ENCODE results near the gene SDHA. TPM values are rescaled to one million over a fixed set of nuclear protein-coding genes. Genes with fewer than 3 reads are reported as not detected.

SDHA gene
- total and polyA plus RNA-seq, 7 experiments from 2014 or later: 120 to 205 (median 160) TPM

DNA sequence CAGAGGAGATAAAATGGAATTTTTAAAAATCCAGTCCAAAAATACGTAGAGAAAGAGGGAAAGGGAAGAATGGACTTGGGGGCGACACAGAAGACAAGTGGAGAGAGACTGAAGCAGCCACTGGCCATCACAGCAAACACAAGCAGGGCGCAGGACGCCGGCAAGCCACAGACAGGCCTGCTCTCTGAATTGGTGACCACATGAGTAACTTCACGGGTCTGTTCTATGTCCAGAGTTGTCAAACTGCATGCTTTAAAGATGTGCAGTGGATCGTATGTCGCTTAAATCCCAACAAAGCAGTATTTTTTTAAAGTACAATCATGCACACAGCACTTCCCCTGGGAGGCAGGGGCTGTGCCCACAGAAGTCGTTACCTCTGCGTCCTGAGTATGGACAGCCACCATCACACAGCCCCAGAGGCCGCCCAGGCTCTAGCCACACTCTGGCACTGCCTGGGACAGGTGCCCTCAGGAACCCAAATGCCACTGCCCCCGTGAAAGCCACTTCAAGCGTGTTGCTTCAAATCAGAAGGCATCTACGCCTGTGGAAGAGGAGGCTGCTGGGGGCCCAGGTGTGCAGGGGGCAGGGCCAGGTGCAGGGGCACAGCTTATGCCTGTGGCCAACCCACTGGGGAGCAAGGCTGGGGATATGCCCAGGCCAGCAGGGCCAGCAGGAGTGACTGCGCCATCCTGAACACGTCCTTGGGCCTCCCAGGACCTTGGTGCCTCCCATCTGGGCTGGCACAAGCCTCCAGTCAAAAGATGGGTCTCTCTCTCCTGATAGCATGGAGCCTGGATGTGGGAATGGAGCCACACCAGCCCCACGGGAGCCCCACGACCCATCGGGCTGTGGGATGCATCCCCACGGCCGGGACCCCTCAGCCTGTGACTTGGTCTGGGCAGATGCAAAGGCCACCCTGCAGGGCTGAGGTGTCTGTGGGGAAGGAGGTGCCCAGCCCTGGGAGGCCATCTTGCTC is 32.7 kb upstream of the SDHA start:
- no peaks in the 10 kb centered on the region for H3K36me3 Mint-ChIP-seq
- POLR2A ChIA-PET: no interaction called here
- CTCF ChIA-PET: no interaction called here

DNA sequence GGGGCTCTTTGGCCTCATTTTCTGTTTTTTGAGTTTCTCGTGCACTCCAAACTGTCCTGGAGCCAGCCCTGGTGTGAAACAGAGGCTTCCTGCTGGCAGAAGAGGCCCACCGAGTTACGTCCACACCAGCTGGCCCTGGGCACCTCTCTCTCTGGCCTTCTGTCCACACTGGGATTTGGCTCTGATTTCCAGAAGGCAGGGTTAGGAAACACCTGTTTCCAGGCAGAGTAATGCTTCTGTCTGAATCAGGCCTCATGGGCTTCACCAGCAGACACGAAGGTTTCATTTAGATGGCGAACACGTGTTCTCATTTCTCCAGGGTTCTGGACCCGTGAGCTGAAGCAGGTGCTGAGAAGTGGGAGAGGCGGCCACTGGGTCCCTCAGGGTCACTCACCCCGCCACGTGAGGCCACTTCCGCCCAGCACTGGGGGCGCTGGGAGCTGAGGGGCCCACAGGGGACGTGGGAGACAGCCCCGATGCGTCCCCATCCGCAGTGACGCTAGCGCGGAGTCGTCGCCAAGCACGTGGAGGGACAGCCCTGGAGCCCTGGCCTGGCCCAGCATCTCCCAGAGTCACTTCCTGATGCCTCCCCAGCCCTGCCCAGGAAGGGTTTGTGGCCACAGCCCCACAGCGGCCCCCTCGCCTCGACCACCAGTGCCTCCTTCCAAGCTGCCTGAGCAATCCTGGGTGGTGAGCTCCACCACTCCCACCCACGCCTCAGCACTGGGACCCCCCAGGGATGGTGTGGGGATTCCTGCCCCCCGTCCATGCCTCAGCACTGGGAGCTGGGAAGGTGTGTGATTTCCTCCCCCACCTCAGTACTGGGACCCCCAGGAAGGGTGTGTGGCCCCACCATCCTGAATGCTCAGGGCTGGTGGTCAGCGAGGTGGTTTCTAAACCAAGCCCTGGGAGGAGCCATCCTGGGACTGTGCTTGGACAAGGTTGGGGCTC is 31.8 kb upstream of the SDHA start:
- intact Hi-C loops (cut with micrococcal nuclease): no loop called here

More for the DNA sequence above, 32.7 kb upstream of the SDHA start:
- H3K27me3 Mint-ChIP-seq: peaks cover 0 to 13% (median 3%) of the 10 kb centered on the region in 5 donors
- H3K27ac Mint-ChIP-seq: peak overlapping the region in 1 of 9 donors; percentile 19
- ATAC-seq: no peak
- H3K4me3 ChIP-seq (ENCODE audit: low read length): no peak overlapping the region
- no peaks in the 10 kb centered on the region for H3K27me3 ChIP-seq (ENCODE audit: control insufficient read depth in 2 of 2, insufficient read depth in 2 of 2, low read length in 2 of 2)
- no peaks in the 10 kb centered on the region for H3K9me3 ChIP-seq (ENCODE audit: control insufficient read depth in 2 of 3, low read length in 3 of 3)
- no peak overlapping the region for H3K4me3 Mint-ChIP-seq
- H3K4me1 Mint-ChIP-seq: peaks cover 5 to 11% (median 8%) of the 10 kb centered on the region in 7 donors
- H3K9me3 Mint-ChIP-seq: peaks cover 0 to 2% (median 0%) of the 10 kb centered on the region in 11 donors
- peaks cover 0 to 6% of the 10 kb centered on the region in 2 donors for H3K4me1 ChIP-seq (ENCODE audit: control insufficient read depth in 2 of 2, insufficient read depth in 2 of 2, low read length in 2 of 2)
- H3K27ac ChIP-seq (ENCODE audit: low read depth, low read length): no peak overlapping the region
- DNase-seq: no peak
- intact Hi-C loops (cut with micrococcal nuclease): no loop called here
- H3K36me3 ChIP-seq (ENCODE audit: control insufficient read depth in 2 of 3, insufficient read depth in 3 of 3, low read length in 3 of 3): no peaks in the 10 kb centered on the region

DNA sequence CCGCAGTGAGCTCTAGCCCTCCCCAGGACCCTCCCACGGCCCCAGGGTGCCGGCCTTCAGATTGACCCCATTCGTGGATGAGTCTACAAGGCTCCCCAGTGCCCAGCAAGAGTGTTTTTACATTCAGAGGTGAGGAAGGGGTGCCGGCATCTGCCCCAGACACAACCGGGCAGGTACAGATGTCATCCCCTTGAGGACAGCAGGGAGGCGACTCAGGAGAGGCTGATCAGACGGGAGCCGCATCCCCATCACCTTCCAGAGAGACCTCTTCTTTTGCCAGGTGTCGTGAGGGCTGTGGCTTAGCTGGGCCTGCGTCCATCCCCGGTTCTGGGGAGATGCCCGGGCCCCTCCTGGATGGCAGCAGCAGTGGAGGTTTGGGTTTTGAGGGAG is 31.1 kb upstream of the SDHA start:
- Histone ChIP-seq H3K27me3 (ENCODE audit: control insufficient read depth in 2 of 2, insufficient read depth in 2 of 2, low read length in 2 of 2) (no peaks in the 10 kb centered on the region), H3K27ac (ENCODE audit: low read depth, low read length) (no peak overlapping the region), H3K36me3 (ENCODE audit: control insufficient read depth in 2 of 3, insufficient read depth in 3 of 3, low read length in 3 of 3) (no peaks in the 10 kb centered on the region), H3K4me3 (ENCODE audit: low read length) (no peak overlapping the region), H3K4me1 (ENCODE audit: control insufficient read depth in 2 of 2, insufficient read depth in 2 of 2, low read length in 2 of 2) (peaks cover 0 to 6% of the 10 kb centered on the region in 2 donors), H3K9me3 (ENCODE audit: control insufficient read depth in 2 of 3, low read length in 3 of 3) (no peaks in the 10 kb centered on the region)
- H3K27ac Mint-ChIP-seq: no peak overlapping the region
- ChIA-PET CTCF (no interaction called here), POLR2A (no interaction called here)
- H3K9me3 Mint-ChIP-seq: peaks cover 0 to 2% (median 0%) of the 10 kb centered on the region in 11 donors
- intact Hi-C loops (cut with micrococcal nuclease): no loop called here
- H3K36me3 Mint-ChIP-seq: no peaks in the 10 kb centered on the region
- no peak overlapping the region for H3K4me3 Mint-ChIP-seq
- peaks cover 0 to 9% (median 5%) of the 10 kb centered on the region in 5 donors for H3K27me3 Mint-ChIP-seq
- DNase-seq: no peak
- H3K4me1 Mint-ChIP-seq: peaks cover 5 to 12% (median 11%) of the 10 kb centered on the region in 7 donors
- no peak for ATAC-seq

More for the DNA sequence above, 31.8 kb upstream of the SDHA start:
- ChIA-PET CTCF (no interaction called here), POLR2A (interaction anchor here (0.6 kb wide), 1 partner anchor 1141 kb away, joined by 4 read pairs; no protein-coding TSS in a partner anchor)
- peaks cover 0 to 9% (median 5%) of the 10 kb centered on the region in 5 donors for H3K27me3 Mint-ChIP-seq
- H3K9me3 Mint-ChIP-seq: peaks cover 0 to 2% (median 0%) of the 10 kb centered on the region in 11 donors
- Histone ChIP-seq H3K9me3 (ENCODE audit: control insufficient read depth in 2 of 3, low read length in 3 of 3) (no peaks in the 10 kb centered on the region), H3K27ac (ENCODE audit: low read depth, low read length) (no peak overlapping the region), H3K4me1 (ENCODE audit: control insufficient read depth in 2 of 2, insufficient read depth in 2 of 2, low read length in 2 of 2) (peaks cover 0 to 6% of the 10 kb centered on the region in 2 donors), H3K27me3 (ENCODE audit: control insufficient read depth in 2 of 2, insufficient read depth in 2 of 2, low read length in 2 of 2) (no peaks in the 10 kb centered on the region), H3K36me3 (ENCODE audit: control insufficient read depth in 2 of 3, insufficient read depth in 3 of 3, low read length in 3 of 3) (no peaks in the 10 kb centered on the region), H3K4me3 (ENCODE audit: low read length) (no peak overlapping the region)
- ATAC-seq (no peak), DNase-seq (no peak)
- H3K4me3 Mint-ChIP-seq: no peak overlapping the region
- H3K4me1 Mint-ChIP-seq: peaks cover 5 to 12% (median 11%) of the 10 kb centered on the region in 7 donors
- no peak overlapping the region for H3K27ac Mint-ChIP-seq
- H3K36me3 Mint-ChIP-seq: no peaks in the 10 kb centered on the region

DNA sequence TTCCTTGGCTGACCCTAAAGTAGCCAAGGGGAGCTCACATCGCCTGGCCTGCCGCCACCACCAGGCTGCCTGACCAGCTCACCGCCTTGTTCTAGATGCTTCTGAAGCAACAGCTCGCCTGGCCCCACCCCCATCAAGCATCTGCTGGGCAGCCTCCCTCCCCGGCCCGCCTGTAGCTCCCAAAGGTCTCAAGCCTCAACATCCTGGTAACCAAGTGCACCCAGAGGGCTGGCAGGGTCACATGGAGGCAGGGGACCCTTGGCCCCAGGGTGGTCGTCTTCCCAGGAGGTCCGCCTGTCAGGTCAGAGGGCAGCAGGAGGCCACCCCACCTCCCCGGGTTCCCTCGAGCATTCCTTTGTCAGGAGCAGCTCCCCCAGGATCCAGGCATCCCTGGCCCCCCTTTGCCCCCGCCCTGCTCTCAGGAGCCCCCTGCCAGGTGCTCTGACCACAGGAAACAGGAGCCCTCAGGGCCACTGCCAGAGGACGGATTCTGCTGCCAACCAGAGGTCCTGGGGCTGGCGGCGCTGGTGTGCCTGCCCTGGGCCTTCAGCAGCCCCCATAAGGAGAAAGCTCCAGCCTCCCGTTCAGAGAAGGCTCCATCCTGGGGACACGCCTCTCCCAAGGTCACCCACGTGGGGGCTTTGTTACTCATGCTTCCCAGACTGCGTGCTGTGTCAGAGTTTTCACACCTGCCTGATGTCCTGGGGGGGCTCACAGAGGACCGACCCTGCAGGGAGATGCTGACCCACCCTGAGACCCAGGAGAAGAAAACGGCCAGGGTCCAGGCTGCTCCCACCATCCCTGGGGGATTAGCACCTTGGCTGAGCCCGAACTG is 30.3 kb upstream of the SDHA start:
- Mint-ChIP-seq H3K36me3 (no peaks in the 10 kb centered on the region), H3K27me3 (peaks cover 0 to 5% (median 5%) of the 10 kb centered on the region in 5 donors), H3K9me3 (peaks cover 0 to 2% (median 0%) of the 10 kb centered on the region in 11 donors), H3K4me3 (peak overlapping the region in 3 of 10 donors; percentile 49 to 70 (median 49)), H3K27ac (peak overlapping the region in 1 of 9 donors; percentile 33), H3K4me1 (peaks cover 5 to 12% (median 11%) of the 10 kb centered on the region in 7 donors)
- ChIA-PET POLR2A (no interaction called here), CTCF (interaction anchor here (0.6 to 1.1 kb wide), 9 partner anchors 11 to 284 kb away, joined by 3 to 11 read pairs (median 4); partner anchors contain the start of genes CCDC127 and SDHA)
- Histone ChIP-seq H3K36me3 (ENCODE audit: control insufficient read depth in 2 of 3, insufficient read depth in 3 of 3, low read length in 3 of 3) (no peaks in the 10 kb centered on the region), H3K27me3 (ENCODE audit: control insufficient read depth in 2 of 2, insufficient read depth in 2 of 2, low read length in 2 of 2) (no peaks in the 10 kb centered on the region), H3K27ac (ENCODE audit: low read depth, low read length) (no peak overlapping the region), H3K9me3 (ENCODE audit: control insufficient read depth in 2 of 3, low read length in 3 of 3) (no peaks in the 10 kb centered on the region), H3K4me3 (ENCODE audit: low read length) (no peak overlapping the region), H3K4me1 (ENCODE audit: control insufficient read depth in 2 of 2, insufficient read depth in 2 of 2, low read length in 2 of 2) (peaks cover 0 to 6% of the 10 kb centered on the region in 2 donors)
- no peak for DNase-seq
- no peak for ATAC-seq
- intact Hi-C loops (cut with micrococcal nuclease): loop anchor here (1.0 kb wide), 3 partner anchors 30 to 243 kb away; partner anchors contain the start of genes CCDC127 (in 2 of the 2) and SDHA (in 2 of the 2)

DNA sequence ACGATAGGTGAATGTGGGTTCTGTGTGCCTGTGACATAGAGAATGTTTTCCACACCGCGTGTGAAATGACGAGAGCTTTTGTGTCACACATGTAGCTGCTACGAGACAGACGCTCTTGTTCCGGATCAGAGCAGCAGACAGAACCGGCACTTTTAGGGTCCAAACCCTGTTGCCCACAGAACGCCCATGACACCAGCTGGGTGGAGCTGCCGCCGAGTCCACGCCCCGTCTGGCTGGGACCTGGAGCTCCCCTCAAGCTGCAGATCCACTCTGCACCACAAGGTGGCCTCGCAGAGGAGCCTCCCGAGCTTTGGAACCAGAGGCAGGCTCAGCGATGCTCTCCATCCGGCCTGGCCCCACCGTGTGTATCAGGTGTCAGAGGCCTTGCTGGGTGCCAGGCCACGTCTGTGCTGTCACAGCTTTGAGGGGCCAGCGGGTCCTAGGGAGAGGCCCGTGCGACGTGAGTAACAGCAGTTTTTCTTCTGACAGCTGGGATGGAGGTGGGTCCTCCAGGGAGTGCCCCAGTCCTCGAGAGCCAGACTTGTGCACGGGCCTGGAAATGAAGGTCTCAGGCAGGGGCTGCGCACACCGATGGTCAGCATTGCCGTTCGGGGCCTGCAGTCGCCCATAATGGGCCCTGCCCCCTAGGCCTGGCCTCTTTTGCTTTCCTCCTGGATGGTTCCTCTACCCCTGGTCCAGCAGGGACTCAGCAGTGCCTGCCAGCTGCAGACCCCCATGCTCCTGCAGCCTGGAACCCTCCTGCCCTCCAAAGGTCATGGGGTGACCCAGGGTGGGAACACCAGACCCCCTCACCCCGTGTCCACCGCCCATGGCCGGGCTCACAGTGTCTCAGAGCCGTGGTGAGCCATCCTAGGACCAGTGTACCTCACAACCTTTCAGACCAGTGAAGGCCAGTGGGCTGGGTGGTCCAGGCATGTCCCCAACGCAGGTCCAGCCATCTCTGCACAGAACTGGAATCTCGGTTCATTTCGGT is 29.3 kb upstream of the SDHA start:
- intact Hi-C loops (cut with micrococcal nuclease): loop anchor here (1.0 kb wide), 3 partner anchors 30 to 243 kb away; partner anchors contain the start of genes CCDC127 (in 2 of the 2) and SDHA (in 2 of the 2)
- Histone ChIP-seq H3K4me1 (ENCODE audit: control insufficient read depth in 2 of 2, insufficient read depth in 2 of 2, low read length in 2 of 2) (peaks cover 0 to 6% of the 10 kb centered on the region in 2 donors), H3K36me3 (ENCODE audit: control insufficient read depth in 2 of 3, insufficient read depth in 3 of 3, low read length in 3 of 3) (no peaks in the 10 kb centered on the region), H3K4me3 (ENCODE audit: low read length) (no peak overlapping the region), H3K27me3 (ENCODE audit: control insufficient read depth in 2 of 2, insufficient read depth in 2 of 2, low read length in 2 of 2) (no peaks in the 10 kb centered on the region), H3K27ac (ENCODE audit: low read depth, low read length) (no peak overlapping the region), H3K9me3 (ENCODE audit: control insufficient read depth in 2 of 3, low read length in 3 of 3) (no peaks in the 10 kb centered on the region)
- peaks cover 0 to 5% (median 5%) of the 10 kb centered on the region in 5 donors for H3K27me3 Mint-ChIP-seq
- peak overlapping the region; percentile 20 to 70 (median 49) for H3K4me3 Mint-ChIP-seq
- no peaks in the 10 kb centered on the region for H3K36me3 Mint-ChIP-seq
- DNase-seq (peak; percentile 71 to 87 (median 86)), ATAC-seq (peak; percentile 97)
- peak overlapping the region in 3 of 9 donors; percentile 33 to 85 (median 52) for H3K27ac Mint-ChIP-seq
- ChIA-PET POLR2A (interaction anchor here (1.1 kb wide), 1 partner anchor 237 kb away, joined by 5 read pairs; no protein-coding TSS in a partner anchor), CTCF (interaction anchor here (0.6 to 1.1 kb wide), 10 partner anchors 10 to 283 kb away, joined by 3 to 11 read pairs (median 4); partner anchors contain the start of genes CCDC127 and SDHA)
- peaks cover 5 to 12% (median 11%) of the 10 kb centered on the region in 7 donors for H3K4me1 Mint-ChIP-seq
- H3K9me3 Mint-ChIP-seq: peaks cover 0 to 2% (median 0%) of the 10 kb centered on the region in 11 donors
